ENCODE measurements around the gene PIGB.

PIGB gene

GRCh38 chr15:55358471-55358870 lies 39.4 kb downstream of the PIGB start:
- Mint-ChIP-seq H3K4me1 (no peaks in the 10 kb centered on the region), H3K27ac (no peak overlapping the region), H3K4me3 (no peak overlapping the region), H3K9me3 (no peaks in the 10 kb centered on the region), H3K36me3 (ENCODE audit: low read depth) (peaks cover 24% of the 10 kb centered on the region), H3K27me3 (ENCODE audit: low read depth) (no peaks in the 10 kb centered on the region)
- TF ChIP-seq CTCF (IDR thresholded peaks at IDR 0.05; ENCODE audit: unreplicated experiment in 3 of 3): no peak

GRCh38 chr15:55360256-55360655 lies 41.2 kb downstream of the PIGB start:
- TF ChIP-seq CTCF (IDR thresholded peaks at IDR 0.05; ENCODE audit: unreplicated experiment in 3 of 3): no peak
- Mint-ChIP-seq H3K4me3 (no peak overlapping the region), H3K36me3 (ENCODE audit: low read depth) (peaks cover 24% of the 10 kb centered on the region), H3K27me3 (ENCODE audit: low read depth) (no peaks in the 10 kb centered on the region), H3K27ac (peak overlapping the region; percentile 6 to 30 (median 30)), H3K9me3 (no peaks in the 10 kb centered on the region), H3K4me1 (no peaks in the 10 kb centered on the region)

GRCh38 chr15:55361048-55361447 lies 42.0 kb downstream of the PIGB start:
- peaks cover 24% of the 10 kb centered on the region for H3K36me3 Mint-ChIP-seq (ENCODE audit: low read depth)
- no peaks in the 10 kb centered on the region for H3K27me3 Mint-ChIP-seq (ENCODE audit: low read depth)
- no peak overlapping the region for H3K27ac Mint-ChIP-seq
- TF ChIP-seq CTCF (IDR thresholded peaks at IDR 0.05; ENCODE audit: unreplicated experiment in 3 of 3): no peak
- no peaks in the 10 kb centered on the region for H3K9me3 Mint-ChIP-seq
- H3K4me1 Mint-ChIP-seq: no peaks in the 10 kb centered on the region
- H3K4me3 Mint-ChIP-seq: no peak overlapping the region

- no peak overlapping the region for H3K4me3 Mint-ChIP-seq
Measured at GRCh38 chr15:55362641-55363040, 43.6 kb downstream of the PIGB start.

GRCh38 chr15:55366981-55367380 lies 48.0 kb downstream of the PIGB start:
- no peak for TF ChIP-seq CTCF (IDR thresholded peaks at IDR 0.05; ENCODE audit: unreplicated experiment in 3 of 3)
- no peaks in the 10 kb centered on the region for H3K4me1 Mint-ChIP-seq
- H3K36me3 Mint-ChIP-seq (ENCODE audit: low read depth): peaks cover 30% of the 10 kb centered on the region
- H3K27me3 Mint-ChIP-seq (ENCODE audit: low read depth): no peaks in the 10 kb centered on the region
- no peaks in the 10 kb centered on the region for H3K9me3 Mint-ChIP-seq
- no peak overlapping the region for H3K4me3 Mint-ChIP-seq
- H3K27ac Mint-ChIP-seq: no peak overlapping the region

More at GRCh38 chr15:55362641-55363040, 43.6 kb downstream of the PIGB start:
- Mint-ChIP-seq H3K27me3 (ENCODE audit: low read depth) (no peaks in the 10 kb centered on the region), H3K36me3 (ENCODE audit: low read depth) (peaks cover 16% of the 10 kb centered on the region), H3K4me1 (no peaks in the 10 kb centered on the region), H3K9me3 (no peaks in the 10 kb centered on the region), H3K27ac (no peak overlapping the region)
- TF ChIP-seq CTCF (IDR thresholded peaks at IDR 0.05; ENCODE audit: unreplicated experiment in 3 of 3): no peak

- Mint-ChIP-seq H3K9me3 (no peaks in the 10 kb centered on the region), H3K36me3 (ENCODE audit: low read depth) (peaks cover 34% of the 10 kb centered on the region), H3K4me3 (no peak overlapping the region), H3K27me3 (ENCODE audit: low read depth) (no peaks in the 10 kb centered on the region), H3K4me1 (no peaks in the 10 kb centered on the region), H3K27ac (no peak overlapping the region)
- no peak for TF ChIP-seq CTCF (IDR thresholded peaks at IDR 0.05; ENCODE audit: unreplicated experiment in 3 of 3)
Measured at GRCh38 chr15:55372701-55373440, 53.8 kb downstream of the PIGB start.
